ENCODE measurements around the gene ACTR1B.

Gene ACTR1B

DNA sequence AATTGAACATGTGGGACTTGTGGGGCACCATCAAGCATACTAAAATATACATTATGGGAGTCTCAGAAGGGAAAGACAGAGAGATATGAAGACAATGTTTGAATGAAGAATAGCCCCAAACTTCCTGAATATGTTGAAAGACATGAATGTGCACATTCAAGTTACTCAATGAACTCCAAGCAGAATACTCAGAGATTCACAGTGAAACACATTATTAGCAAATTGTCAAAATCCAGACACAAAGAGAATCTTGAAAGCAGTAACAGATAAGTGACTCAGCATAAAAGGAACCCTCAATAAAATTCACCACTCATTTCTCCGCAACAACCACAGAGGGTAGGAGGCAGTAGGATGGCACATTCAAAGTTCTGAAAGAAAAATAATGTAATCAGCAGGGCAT lies 14.5 kb upstream of the ACTR1B start:
- in situ Hi-C loops (cut with HindIII; ENCODE audit: low pct_ligation_motif_present, low sequenced_read_pairs) = no loop called here
- Histone ChIP-seq H3K27ac (no peak overlapping the region), H3K27me3 (replicated peaks) (no peaks in the 10 kb centered on the region), H3K36me3 (replicated peaks) (no peaks in the 10 kb centered on the region), H3K4me3 (ENCODE audit: low read depth, low read length) (no peak overlapping the region)
- TF ChIP-seq, protein P1, sequence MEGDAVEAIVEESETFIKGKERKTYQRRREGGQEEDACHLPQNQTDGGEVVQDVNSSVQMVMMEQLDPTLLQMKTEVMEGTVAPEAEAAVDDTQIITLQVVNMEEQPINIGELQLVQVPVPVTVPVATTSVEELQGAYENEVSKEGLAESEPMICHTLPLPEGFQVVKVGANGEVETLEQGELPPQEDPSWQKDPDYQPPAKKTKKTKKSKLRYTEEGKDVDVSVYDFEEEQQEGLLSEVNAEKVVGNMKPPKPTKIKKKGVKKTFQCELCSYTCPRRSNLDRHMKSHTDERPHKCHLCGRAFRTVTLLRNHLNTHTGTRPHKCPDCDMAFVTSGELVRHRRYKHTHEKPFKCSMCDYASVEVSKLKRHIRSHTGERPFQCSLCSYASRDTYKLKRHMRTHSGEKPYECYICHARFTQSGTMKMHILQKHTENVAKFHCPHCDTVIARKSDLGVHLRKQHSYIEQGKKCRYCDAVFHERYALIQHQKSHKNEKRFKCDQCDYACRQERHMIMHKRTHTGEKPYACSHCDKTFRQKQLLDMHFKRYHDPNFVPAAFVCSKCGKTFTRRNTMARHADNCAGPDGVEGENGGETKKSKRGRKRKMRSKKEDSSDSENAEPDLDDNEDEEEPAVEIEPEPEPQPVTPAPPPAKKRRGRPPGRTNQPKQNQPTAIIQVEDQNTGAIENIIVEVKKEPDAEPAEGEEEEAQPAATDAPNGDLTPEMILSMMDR (IDR thresholded peaks at IDR 0.05; ENCODE audit: low read depth, low read length, missing control alignments) = no peak
- DNase-seq = no peak

DNA sequence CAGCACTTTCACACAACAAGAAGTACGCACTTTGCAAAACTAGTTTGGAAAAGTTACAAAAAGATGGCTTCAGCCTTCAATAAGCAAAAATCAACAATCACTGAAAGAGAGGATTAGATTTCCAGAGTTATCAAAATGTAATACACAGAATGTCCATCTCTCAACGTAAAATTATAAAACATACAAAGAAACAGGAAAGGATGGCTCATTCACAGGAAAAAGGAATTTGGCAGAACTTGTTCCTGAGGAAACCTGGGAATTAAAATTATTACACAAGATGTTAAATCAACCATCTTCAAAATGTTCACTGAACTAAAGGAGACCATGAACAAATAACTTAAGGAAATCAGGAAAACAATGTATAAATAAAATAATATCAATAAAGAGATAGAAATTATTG lies 13.6 kb upstream of the ACTR1B start:
- Histone ChIP-seq H3K36me3 (replicated peaks) (no peaks in the 10 kb centered on the region), H3K4me3 (ENCODE audit: low read depth, low read length) (no peak overlapping the region), H3K27ac (no peak overlapping the region), H3K27me3 (replicated peaks) (no peaks in the 10 kb centered on the region)
- in situ Hi-C loops (cut with HindIII; ENCODE audit: low pct_ligation_motif_present, low sequenced_read_pairs) = no loop called here
- TF ChIP-seq, protein P1 (IDR thresholded peaks at IDR 0.05; ENCODE audit: low read depth, low read length, missing control alignments) = no peak
- no peak for DNase-seq

DNA sequence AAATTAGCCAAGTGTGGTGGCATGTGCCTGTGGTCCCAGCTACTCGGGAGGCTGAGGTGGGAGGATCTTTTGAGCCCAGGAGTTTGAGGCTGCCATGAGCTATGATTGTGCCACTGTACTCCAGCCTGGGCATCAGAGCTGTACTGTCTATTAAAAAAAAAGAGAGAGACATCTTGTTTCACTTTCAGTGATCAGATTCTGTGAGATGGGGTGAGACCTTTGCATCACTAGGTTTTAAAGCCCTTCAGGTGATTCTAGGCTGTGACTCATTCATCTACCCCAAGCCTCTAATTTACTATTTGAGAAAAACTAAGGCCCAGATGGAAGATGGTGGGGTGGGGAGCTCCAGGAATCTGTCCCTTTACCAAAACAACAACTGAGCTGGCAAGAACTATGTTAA lies 12.8 kb upstream of the ACTR1B start:
- DNase-seq = no peak
- in situ Hi-C loops (cut with HindIII; ENCODE audit: low pct_ligation_motif_present, low sequenced_read_pairs) = no loop called here
- no peaks in the 10 kb centered on the region for H3K27me3 ChIP-seq (replicated peaks)
- TF ChIP-seq, protein P1 (IDR thresholded peaks at IDR 0.05; ENCODE audit: low read depth, low read length, missing control alignments) = no peak
- no peak overlapping the region for H3K27ac ChIP-seq
- H3K4me3 ChIP-seq (ENCODE audit: low read depth, low read length) = no peak overlapping the region
- no peaks in the 10 kb centered on the region for H3K36me3 ChIP-seq (replicated peaks)

DNA sequence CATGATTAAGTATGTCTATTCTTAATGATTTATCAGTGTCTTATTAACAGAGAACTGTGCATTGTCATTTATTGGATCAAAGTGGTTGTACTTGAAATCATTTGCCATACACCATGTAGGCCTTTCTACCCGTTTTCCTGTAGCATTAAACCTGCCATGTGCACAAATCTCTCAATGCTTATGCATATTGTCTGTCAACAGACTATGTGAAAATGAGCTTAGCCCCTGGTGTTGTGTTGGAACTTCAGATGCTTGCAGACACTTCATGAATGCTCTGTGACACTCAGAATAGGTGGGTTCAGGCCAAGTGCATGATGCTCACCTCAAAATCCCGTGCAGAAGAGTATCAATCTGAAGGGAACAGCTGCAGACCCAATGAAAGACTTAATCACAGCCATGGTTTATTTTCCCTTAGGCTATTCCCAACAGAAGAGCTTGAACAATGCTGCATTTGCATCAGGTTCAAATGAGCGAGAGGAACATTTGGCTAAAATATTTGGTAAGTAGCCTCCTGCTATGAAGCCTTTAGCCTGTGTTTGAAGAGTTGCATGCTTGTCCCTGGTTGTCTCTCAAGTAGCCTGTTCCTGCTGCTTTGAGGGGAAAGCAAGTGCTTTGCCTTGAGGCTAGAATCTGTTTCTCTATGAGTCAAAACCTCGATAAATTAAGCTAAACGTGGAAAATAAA lies 11.7 kb upstream of the ACTR1B start:
- H3K4me3 ChIP-seq (ENCODE audit: low read depth, low read length) = no peak overlapping the region
- in situ Hi-C loops (cut with HindIII; ENCODE audit: low pct_ligation_motif_present, low sequenced_read_pairs) = no loop called here
- no peaks in the 10 kb centered on the region for H3K36me3 ChIP-seq (replicated peaks)
- DNase-seq = no peak
- no peak overlapping the region for H3K27ac ChIP-seq
- TF ChIP-seq, protein P1 (IDR thresholded peaks at IDR 0.05; ENCODE audit: low read depth, low read length, missing control alignments) = no peak
- H3K27me3 ChIP-seq (replicated peaks) = no peaks in the 10 kb centered on the region

DNA sequence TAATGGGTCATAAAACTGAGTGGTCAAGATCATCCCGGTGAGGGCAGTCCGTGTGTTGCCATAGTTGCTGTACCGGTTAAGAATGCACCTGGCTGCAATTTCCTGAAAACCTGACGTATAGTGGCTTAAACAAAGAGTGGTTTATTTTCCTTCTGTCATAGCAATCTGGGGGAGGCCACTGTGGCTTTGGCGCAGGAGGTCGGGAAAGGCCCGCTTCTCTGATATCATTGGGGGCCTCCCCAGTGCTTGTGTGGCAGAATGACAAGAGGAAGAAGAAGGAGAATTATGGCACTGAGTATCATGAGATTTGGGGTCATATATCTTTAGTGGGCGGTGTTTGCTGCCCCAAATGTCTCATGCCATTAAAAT lies 10.1 kb upstream of the ACTR1B start:
- no peak for DNase-seq
- no peak overlapping the region for H3K27ac ChIP-seq

More for the DNA sequence above, 10.1 kb upstream of the ACTR1B start:
- Histone ChIP-seq H3K27me3 (replicated peaks) (no peaks in the 10 kb centered on the region), H3K4me3 (ENCODE audit: low read depth, low read length) (no peak overlapping the region), H3K36me3 (replicated peaks) (no peaks in the 10 kb centered on the region)
- in situ Hi-C loops (cut with HindIII; ENCODE audit: low pct_ligation_motif_present, low sequenced_read_pairs) = no loop called here
- TF ChIP-seq, protein P1 (IDR thresholded peaks at IDR 0.05; ENCODE audit: low read depth, low read length, missing control alignments) = no peak

All from brain microvascular endothelial cell (primary cell).